GM18505 (cell line): Measurements from ENCODE around the gene TMEM169.

Experiments used
- ATAC-seq: cut with Tn5 transposase; IDR thresholded peaks from one replicate; pipeline ENCODE4 v1.9.1; 2021; ENCODE audit not compliant: unreplicated experiment
- POLR2A ChIP-seq: IDR thresholded peaks from 4 replicates; pipeline ENCODE4 v1.6.1; 2011; ENCODE audit warnings: borderline replicate concordance; ENCODE audit not compliant: insufficient read depth, insufficient read length; ENCODE audit errors: extremely low read depth

The TMEM169 gene

DNA sequence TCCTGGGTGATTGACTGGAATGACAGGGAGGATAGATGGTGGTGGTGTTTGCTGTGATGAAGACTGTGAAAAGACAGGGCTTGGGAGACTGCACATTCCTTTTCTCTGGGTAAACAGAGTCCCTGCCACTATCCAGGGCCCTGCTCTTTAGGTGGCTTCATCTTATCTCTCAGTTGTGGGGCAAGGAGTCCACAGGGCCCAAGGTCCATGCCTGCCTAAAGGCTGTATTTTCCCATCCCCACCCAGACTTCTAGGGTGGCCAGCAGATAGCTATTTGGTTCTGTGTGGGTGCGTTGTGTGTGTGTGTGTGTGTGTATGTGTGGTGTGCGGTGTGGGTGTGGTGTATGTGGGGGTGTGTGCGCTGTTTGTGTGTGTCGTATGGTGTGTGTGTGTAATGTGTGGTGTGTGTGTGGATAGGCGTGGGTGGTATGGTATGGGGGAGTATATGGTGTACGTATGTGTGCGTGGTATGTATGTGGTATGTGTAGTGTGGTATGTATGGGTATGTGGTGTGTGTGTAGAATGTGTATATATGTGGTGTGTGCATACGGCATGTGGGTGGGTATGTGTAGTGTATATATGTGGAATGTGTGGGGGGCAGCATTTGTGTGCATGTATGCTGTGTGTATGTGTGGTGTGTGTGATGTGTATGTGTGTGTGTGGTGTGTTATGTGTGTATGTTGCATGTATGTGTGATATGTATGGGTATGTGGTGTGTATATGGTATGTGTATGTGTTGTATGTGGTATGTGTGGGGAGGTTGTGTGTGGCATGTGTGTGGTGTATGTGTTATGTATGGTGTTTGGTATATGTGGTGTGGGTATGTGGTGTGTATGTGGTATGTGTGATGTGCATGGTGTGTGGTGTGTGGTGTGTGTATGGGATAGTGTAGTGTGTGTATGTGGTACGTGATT lies 17.0 kb downstream of the TMEM169 start:
- TF ChIP-seq POLR2A, result no peak
- ATAC-seq, result no peak

DNA sequence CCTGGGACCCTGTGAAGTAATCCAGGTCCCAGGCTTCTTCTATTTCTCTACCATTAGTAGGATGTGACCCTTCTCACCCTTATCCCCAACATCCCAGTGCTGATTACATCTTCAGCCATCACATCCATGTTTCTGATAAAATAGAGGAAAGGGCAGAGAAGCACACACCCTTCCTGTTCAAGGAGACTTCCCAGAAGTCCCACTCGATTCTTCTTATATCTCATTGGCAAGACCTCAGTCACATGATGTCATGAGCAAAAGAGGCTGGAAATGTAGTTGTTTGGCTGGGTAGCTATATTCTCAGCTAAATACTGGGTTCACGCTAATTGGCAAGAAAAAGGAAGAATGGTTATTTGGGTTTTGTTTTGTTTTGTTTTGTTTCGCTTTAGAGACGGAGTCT lies 19.4 kb downstream of the TMEM169 start:
- no peak for TF ChIP-seq POLR2A
- no peak for ATAC-seq

DNA sequence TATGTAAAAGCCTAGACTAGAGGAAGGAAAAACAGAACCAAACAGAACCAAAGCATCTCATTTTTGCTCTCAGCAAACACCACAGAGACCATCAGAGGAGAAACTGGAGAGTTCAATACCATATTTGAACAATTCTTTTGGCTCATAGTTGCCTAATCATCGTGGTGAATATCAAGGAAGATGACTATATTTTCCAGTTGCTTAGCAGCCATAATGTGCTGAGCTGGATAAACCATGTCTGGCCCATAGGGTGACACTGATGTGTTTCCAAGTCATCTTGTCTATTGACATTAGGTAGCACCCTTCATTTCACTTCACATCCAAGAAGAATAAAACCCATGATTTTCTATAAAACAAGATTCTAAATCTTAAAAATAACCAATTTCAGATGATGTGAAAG lies 21.5 kb downstream of the TMEM169 start:
- TF ChIP-seq POLR2A, result no peak
- ATAC-seq, result no peak

DNA sequence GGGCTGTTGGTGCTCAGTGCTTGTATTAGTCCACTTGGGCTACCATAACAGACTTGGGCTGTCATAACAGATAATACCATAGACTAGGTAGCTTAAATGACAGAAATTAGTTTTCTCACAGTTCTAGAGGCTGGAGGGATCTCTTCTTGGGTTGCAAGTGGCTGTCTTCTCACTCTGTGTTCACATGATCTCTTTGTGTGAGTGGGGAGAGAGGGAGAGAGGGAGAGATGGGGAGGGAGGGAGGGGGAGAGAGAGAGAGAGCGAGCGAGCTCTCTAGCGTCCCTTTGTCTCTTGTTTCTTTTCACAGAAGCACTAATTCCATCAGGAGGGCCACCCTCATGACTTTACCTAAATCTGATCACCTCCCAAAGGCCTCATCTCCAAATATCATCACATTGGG lies 23.0 kb downstream of the TMEM169 start:
- TF ChIP-seq POLR2A, result no peak
- no peak for ATAC-seq

DNA sequence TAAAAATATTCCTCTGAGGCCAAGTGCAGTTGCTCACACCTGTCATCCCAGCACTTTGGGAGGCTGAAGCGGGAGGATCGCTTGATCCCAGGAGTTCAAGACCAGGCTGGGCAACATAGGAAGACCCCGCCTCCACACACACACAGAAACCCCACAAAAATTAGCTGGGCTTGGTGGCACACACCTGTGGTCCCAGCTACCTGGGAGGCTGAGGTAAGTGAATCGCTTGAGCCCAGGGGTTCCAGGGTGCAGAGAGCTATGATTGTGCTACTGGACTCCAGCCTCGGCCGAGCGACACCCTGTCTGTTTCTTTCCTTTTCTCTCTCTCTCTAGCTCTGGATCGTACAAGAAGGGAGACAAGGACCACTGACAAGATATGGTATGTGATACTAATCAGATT lies 25.6 kb downstream of the TMEM169 start:
- TF ChIP-seq POLR2A, result no peak
- ATAC-seq, result no peak

DNA sequence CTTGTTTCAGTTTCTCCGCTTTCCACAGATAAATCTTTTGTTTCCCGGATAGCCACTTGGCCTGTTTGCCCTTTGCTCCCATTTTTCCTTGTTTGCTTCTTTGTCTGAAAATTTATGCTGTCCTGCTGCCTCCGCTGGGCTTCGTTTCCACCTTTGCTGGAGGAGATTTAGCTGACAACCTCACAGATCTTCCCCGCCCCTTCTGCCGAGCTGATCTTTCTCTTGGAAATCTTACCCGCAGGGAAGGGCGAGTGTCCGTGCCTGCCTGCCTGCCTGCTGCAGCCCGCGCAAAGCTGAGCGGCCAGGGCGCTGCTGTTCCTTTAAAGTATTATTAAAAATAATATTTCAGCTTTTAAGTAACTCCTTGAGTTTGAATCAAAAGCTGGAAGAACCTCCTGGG lies 26.0 kb downstream of the TMEM169 start:
- ATAC-seq, result no peak
- TF ChIP-seq POLR2A, result no peak

DNA sequence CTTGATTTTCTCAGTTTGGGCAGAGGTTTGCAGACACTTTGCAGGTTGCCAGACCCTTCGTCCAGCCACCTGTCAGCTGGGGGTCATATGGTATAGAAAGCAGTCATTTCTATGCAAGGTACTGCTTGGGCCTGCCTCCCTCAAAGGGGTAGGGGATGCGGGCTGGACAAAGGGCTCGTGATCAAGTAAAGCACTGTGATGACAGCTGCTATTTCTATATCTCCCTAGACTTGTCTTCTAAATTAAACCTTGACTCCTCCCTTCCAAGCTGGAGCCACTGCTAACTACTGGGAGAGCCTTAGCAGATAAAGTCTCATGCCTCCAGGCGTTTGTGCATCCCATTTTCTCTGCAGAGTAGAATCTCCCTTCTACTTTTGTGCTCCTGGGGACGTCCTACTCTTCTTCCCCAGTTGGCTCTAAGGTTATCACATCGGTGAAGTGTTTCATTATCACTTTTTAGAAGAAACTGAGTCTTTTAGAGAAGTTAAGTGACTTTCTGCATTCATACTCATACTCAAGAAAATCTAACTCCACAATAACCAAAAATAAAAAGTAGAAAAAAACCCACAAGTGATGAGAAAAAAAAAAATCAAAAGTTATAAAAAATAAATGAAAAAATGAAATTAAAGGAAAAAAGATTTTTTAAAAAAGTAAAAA lies 26.7 kb downstream of the TMEM169 start:
- no peak for ATAC-seq
- no peak for TF ChIP-seq POLR2A

DNA sequence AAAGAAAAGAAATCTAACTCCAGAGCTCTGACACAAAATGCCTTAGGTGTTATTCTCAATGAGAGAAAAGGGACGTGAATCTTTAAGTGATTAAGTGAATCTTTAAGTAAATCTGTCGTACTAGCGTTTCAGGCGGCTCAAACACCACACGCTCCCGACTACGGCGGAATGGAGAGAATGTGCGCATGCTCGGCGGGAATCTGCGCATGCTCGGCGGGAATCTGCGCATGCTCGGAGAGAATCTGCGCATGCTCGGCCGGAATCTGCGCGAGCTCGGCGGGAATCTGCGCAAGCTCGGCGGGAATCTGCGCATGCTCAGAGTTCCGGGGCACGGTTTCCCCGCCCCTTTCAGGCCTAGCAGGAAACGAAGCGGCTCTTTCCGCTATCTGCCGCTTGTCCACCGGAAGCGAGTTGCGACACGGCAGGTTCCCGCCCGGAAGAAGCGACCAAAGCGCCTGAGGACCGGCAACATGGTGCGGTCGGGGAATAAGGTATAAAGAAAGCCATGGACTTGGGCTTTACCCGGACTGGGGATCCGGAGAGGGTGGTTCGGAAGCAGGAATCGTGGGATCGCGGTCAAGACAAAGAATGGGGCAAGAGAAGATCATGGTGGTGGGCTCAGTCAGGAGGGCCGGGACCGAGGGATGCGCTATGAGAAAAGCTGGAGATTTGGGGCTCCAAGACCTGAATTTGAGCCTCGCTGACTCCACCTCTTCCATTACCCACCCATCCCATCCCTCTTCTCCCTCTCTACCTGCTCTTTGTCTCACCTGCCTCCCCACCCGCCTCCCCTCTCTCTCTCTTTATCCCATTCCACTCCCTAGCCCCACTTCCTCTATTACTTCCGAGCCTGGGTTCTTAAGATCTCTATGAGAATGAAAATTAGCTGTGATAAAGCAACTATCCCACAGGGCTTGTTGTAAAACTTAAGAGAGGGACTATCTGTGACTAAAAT lies 27.5 kb downstream of the TMEM169 start, which contains the start of gene XRCC5:
XRCC5 (plus strand) TSS at position 382 of the 955 bp plus-strand sequence; CDS start at position 471, 89 bp downstream.
- TF ChIP-seq POLR2A, result peak; percentile 93
- ATAC-seq, result peak; percentile 58

DNA sequence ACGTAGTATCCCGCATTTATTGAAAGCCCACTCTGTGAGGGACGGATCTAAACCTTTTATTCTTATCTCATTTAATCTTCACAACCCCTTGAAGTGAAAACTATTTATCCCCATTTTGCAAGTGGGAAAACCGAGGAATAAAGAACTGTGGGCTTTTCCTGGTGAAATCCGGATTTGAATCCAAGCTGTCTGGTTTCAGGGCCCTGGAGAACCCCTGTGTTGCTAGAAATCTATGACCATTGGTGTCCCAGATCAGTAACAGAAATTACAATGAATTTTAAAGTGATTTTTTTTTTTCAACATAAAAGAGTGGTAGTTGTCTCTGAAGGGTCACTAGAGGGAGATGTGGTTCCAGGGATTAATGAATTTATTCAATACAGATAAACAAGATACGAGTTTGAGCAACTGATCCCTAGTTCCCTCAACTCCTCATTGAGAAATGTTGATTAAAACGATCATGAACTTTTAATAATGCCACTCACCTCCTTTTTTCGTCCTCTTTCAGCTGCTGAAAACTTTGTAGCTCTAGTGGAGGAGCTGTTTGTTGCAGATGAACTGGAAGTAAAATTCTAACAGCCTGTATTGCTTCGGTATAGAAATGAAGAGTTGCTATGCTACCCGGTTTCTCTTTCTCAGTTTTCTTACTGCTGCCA lies 28.4 kb downstream of the TMEM169 start:
- no peak for TF ChIP-seq POLR2A
- ATAC-seq, result no peak

DNA sequence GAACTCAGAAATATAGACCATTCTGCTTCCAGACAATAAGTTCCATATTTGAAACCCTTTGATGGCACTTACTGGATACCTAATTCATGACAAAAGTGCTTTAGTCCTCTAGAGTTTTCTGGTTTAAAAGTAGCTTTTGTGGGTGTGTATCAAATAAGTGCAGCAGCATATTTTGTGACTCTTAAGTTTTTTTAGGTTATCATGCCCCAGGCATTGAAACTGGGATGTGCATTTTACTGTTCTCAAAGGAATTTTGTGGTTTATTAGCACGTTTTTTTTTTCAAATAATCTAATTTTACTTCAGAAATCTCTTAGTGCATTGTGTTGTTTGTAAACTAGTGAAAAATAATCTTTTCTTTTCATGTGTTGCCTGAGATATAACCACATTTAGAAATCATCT lies 28.9 kb downstream of the TMEM169 start:
- no peak for ATAC-seq
- no peak for TF ChIP-seq POLR2A

DNA sequence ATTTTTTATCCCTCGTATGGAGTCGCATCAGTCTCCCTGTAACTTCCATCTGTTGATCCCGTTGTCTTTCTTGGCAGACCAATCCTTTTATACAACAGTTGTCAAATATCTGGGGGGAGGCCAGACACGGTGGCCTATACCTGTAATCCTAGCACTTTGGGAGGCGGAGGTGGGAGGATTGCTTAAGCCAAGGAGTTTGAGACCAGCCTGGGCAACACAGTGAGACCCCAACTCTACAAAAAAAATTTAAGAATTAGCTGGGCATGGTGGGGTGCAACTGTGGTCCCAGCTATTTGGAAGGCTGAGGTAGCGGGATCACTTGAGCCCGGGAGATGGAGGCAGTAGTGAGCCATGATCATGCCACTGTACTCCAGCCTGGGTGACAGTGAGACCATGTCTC lies 29.4 kb downstream of the TMEM169 start:
- TF ChIP-seq POLR2A, result no peak

DNA sequence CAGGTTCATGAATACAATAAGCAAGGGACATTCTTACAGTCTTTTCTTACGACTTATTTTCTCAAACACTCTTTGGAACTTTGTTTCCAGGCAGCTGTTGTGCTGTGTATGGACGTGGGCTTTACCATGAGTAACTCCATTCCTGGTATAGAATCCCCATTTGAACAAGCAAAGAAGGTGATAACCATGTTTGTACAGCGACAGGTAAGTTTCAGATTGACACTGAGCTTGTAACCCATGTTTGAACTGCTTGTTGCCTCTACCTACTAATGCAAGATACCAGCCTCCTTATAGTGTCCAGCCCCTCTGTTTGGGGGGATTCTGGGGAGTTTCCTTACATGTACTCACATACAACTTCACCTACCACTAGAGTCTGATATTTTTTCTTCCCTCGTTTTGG lies 31.2 kb downstream of the TMEM169 start:
- TF ChIP-seq POLR2A, result no peak
- ATAC-seq, result no peak

More for the DNA sequence above, 29.4 kb downstream of the TMEM169 start:
- no peak for ATAC-seq
